ENCODE data around the gene HSD11B2. TPM values are rescaled to one million over a fixed set of nuclear protein-coding genes. Genes with fewer than 3 reads are reported as not detected.

The HSD11B2 gene
- total RNA-seq, 1 experiment from 2014 or later, result 33.4 TPM

GRCh38 chr16:67474551-67475455 is 43.9 kb downstream of the HSD11B2 start:
- no peak for DNase-seq (ENCODE audit: low spot score)
- ATAC-seq, result no peak
- no peaks in the 10 kb centered on the region; the same call in 1 of the 2 replicates for H3K27me3 Mint-ChIP-seq (ENCODE audit: low read depth)
- H3K9me3 Mint-ChIP-seq, result no peaks in the 10 kb centered on the region
- TF ChIP-seq TCF7 (CRISPR knock-in tag; IDR thresholded peaks at IDR 0.05; ENCODE audit: low read depth), result no peak
- TF ChIP-seq SMAD4 (CRISPR knock-in tag; IDR thresholded peaks at IDR 0.05), result no peak
- no peak overlapping the region for H3K27ac Mint-ChIP-seq
- no peaks in the 10 kb centered on the region for H3K36me3 Mint-ChIP-seq
- H3K4me1 Mint-ChIP-seq, result no peaks in the 10 kb centered on the region
- ChIA-PET POLR2A (no interaction called here), CTCF (interaction anchor here (1.4 kb wide), 1 partner anchor 47 kb away, joined by 5 read pairs; no protein-coding TSS in a partner anchor)
- no peak overlapping the region for H3K4me3 Mint-ChIP-seq

- peak overlapping the region; percentile 45; the same call in 1 of the 2 replicates for H3K27ac Mint-ChIP-seq
- ATAC-seq (no peak), DNase-seq (ENCODE audit: low spot score) (no peak)
- no peak for TF ChIP-seq MYBL2 (CRISPR knock-in tag; IDR thresholded peaks at IDR 0.05)
- no peak for TF ChIP-seq MAX (CRISPR knock-in tag; IDR thresholded peaks at IDR 0.05)
- TF ChIP-seq NFATC4 (CRISPR knock-in tag; IDR thresholded peaks at IDR 0.05), result no peak
- no peak for TF ChIP-seq EMX1 (CRISPR knock-in tag; IDR thresholded peaks at IDR 0.05)
- no peak for TF ChIP-seq AR (CRISPR knock-in tag; IDR thresholded peaks at IDR 0.05)
- TF ChIP-seq PRRX2 (CRISPR knock-in tag; IDR thresholded peaks at IDR 0.05), result no peak
- TF ChIP-seq E2F5 (CRISPR knock-in tag; IDR thresholded peaks at IDR 0.05), result no peak
- no peak for TF ChIP-seq IRF1 (CRISPR knock-in tag; IDR thresholded peaks at IDR 0.05)
- no peak for TF ChIP-seq ZMAT4 (CRISPR knock-in tag; IDR thresholded peaks at IDR 0.05)
- no peak for TF ChIP-seq SMAD3 (CRISPR knock-in tag; IDR thresholded peaks at IDR 0.05; ENCODE audit: borderline replicate concordance)
- no peak for TF ChIP-seq NR2C2 (CRISPR knock-in tag; IDR thresholded peaks at IDR 0.05)
- TF ChIP-seq PRDM15 (CRISPR knock-in tag; IDR thresholded peaks at IDR 0.05), result no peak
- TF ChIP-seq SMAD4 (CRISPR knock-in tag; IDR thresholded peaks at IDR 0.05), result no peak
- TF ChIP-seq GABPB1 (CRISPR knock-in tag; IDR thresholded peaks at IDR 0.05), result no peak
- peaks cover 5% of the 10 kb centered on the region for H3K4me1 Mint-ChIP-seq
- ChIA-PET CTCF (interaction anchor here (1.0 kb wide), 1 partner anchor 36 kb away, joined by 3 read pairs; no protein-coding TSS in a partner anchor), POLR2A (no interaction called here)
- no peaks in the 10 kb centered on the region for H3K9me3 Mint-ChIP-seq
- no peaks in the 10 kb centered on the region for H3K36me3 Mint-ChIP-seq
- H3K4me3 Mint-ChIP-seq, result peak overlapping the region; percentile 23; the same call in 1 of the 2 replicates
- peaks cover 9% of the 10 kb centered on the region for H3K27me3 Mint-ChIP-seq (ENCODE audit: low read depth)
Measured at GRCh38 chr16:67477960-67478554, 47.1 kb downstream of the HSD11B2 start.
